Gastrocnemius medialis (tissue), 4 donors: ENCODE results near the gene RAB25. TPM values are rescaled to one million over a fixed set of nuclear protein-coding genes. Genes with fewer than 3 reads are reported as not detected.

Experiments
- ATAC-seq, 2 donors: fragments of 150-250 bp; one replicate each; pipeline ENCODE4 v1.9.1; 2016
- DNase-seq, 2 donors: peaks; one replicate each; pipeline ENCODE4 v3.0.0-alpha.2; 2019
- H3K27ac ChIP-seq, 4 donors: fragments of 200-600 bp; sonication (generic); 1 replicate in 1 of 4; 2 replicates in 3 of 4; pipeline ENCODE4 v1.5.1; 2016 to 2018; ENCODE audit warnings: mild to moderate bottlenecking in 2 of 4, moderate library complexity in 1 of 4
- H3K27me3 ChIP-seq, 3 donors: fragments of 200-600 bp; sonication (generic) in 2 of 3; 1 replicate in 1 of 3; 2 replicates in 2 of 3; pipeline versions ENCODE4 v1.5.1 to v1.6.0; 2016 to 2019; ENCODE audit warnings: mild to moderate bottlenecking in 1 of 3, moderate library complexity in 1 of 3
- H3K36me3 ChIP-seq, 2 donors: fragments of 200-600 bp; sonication (generic) in 1 of 2; one replicate each; pipeline ENCODE4 v1.5.1; 2017 to 2018
- H3K4me1 ChIP-seq, 2 donors: fragments of 200-600 bp; sonication (generic) in 1 of 2; one replicate each; pipeline ENCODE4 v1.5.1; 2016 to 2017; ENCODE audit warnings: mild to moderate bottlenecking in 2 of 2
- H3K4me3 ChIP-seq, 4 donors: fragments of 200-600 bp; sonication (generic) in 3 of 4; 1 replicate in 1 of 4; 2 replicates in 3 of 4; pipeline ENCODE4 v1.5.1; 2016 to 2019; ENCODE audit warnings: mild to moderate bottlenecking in 2 of 4
- H3K9me3 ChIP-seq, 3 donors: fragments of 200-600 bp; sonication (generic) in 2 of 3; 1 replicate in 1 of 3; 2 replicates in 2 of 3; pipeline ENCODE4 v1.5.1; 2016 to 2019
- POLR2A ChIP-seq, 2 donors: fragments of 450-650 bp; IDR thresholded peaks; one replicate each; pipeline ENCODE4 v1.6.1; 2017; ENCODE audit warnings: antibody characterized with exemption in 2 of 2, mild to moderate bottlenecking in 2 of 2, moderate library complexity in 2 of 2
- in situ Hi-C, 4 donors: fragments of 200-750 bp; cut with MboI; loops; one replicate each; pipeline versions ENCODE4 v1.15.0 to v1.8.0; 2017; ENCODE audit warnings: low sequenced_read_pairs in 4 of 4
- intact Hi-C: fragments of 100-400 bp; cut with DNase I; formaldehyde crosslinking; loops from one replicate; pipeline ENCODE4 v1.15.1; 2023; ENCODE audit warnings: low total_unique reads
- total RNA-seq, 4 donors: library from RNA; depleted of rRNA; stranded (reverse); fragments of >200 nt; gene quantifications; one replicate each; pipeline versions ENCODE4 v1.1.0 to v1.2.3, GENCODE V29; 2016
- TF ChIP-seq, protein P1 (sequence below), 5 experiments: fragments of 450-650 bp in 3 of 5; fragments of 200-600 bp in 2 of 5; sonication (generic) in 2 of 5; IDR thresholded peaks in 4 of 5; conservative IDR thresholded peaks in 1 of 5; 1 replicate in 4 of 5; 2 replicates in 1 of 5; pipeline ENCODE4 v1.5.1; 2016 to 2019; ENCODE audit warnings: antibody characterized with exemption in 5 of 5, mild to moderate bottlenecking in 3 of 5, moderate library complexity in 3 of 5

The RAB25 gene
- total RNA-seq, 4 donors from 2014 or later = 1.2 TPM; not detected in 3

DNA sequence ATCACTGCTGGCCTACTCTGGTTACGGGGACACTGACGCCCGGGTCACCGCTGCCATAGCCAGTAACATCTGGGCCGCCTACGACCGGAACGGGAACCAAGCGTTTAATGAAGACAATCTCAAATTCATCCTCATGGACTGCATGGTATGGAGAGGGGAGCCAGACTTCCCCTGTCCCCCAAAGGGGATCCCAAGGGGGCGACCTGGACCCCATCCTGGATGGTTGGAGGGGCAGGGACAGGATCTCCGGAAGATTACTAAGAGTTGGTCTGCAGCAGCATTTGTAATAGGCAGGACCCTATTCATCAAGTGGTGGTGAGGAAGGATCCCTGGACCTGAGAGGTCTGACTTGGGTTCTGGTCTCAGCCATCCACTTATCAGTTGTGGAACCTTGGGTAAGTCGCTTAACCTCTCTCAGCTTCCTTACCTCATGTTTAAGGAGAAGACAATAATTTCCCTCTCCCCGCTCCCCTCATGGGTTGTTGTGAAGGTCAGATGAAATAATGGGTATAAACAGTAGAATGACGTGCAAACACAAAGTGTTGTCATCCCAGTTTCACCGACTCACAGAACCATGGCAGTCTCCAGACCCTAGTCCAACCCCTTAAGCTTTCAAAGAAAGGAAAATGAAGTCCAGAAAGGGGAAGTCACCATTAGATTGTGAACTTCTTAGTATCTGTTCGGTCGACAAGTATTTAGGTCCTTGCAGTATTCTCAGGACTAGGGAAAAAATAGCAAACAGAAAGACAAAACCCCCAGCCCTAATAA lies 5.5 kb upstream of the RAB25 start:
- no peak for ATAC-seq
- Histone ChIP-seq H3K27me3 (no peaks in the 10 kb centered on the region), H3K9me3 (no peaks in the 10 kb centered on the region), H3K27ac (peak overlapping the region; percentile 92 to 99 (median 98)), H3K4me3 (peak overlapping the region; percentile 91 to 95 (median 92)), H3K36me3 (no peaks in the 10 kb centered on the region), H3K4me1 (peaks cover 17 to 26% of the 10 kb centered on the region in 2 donors)
- intact Hi-C loops = loop anchor here (1.0 to 10.0 kb wide), 3 partner anchors 121 to 669 kb away; partner anchors contain the start of genes CCT3, ISG20L2, KHDC4 and METTL25B
- no peak for DNase-seq
- in situ Hi-C loops = loop anchor here in 1 of 4 donors (25.0 kb wide), 1 partner anchor 682 kb away; the partner anchor contains the start of genes ISG20L2, METTL25B and MRPL24
- no peak for TF ChIP-seq POLR2A (IDR thresholded peaks at IDR 0.05)
- TF ChIP-seq, protein P1, sequence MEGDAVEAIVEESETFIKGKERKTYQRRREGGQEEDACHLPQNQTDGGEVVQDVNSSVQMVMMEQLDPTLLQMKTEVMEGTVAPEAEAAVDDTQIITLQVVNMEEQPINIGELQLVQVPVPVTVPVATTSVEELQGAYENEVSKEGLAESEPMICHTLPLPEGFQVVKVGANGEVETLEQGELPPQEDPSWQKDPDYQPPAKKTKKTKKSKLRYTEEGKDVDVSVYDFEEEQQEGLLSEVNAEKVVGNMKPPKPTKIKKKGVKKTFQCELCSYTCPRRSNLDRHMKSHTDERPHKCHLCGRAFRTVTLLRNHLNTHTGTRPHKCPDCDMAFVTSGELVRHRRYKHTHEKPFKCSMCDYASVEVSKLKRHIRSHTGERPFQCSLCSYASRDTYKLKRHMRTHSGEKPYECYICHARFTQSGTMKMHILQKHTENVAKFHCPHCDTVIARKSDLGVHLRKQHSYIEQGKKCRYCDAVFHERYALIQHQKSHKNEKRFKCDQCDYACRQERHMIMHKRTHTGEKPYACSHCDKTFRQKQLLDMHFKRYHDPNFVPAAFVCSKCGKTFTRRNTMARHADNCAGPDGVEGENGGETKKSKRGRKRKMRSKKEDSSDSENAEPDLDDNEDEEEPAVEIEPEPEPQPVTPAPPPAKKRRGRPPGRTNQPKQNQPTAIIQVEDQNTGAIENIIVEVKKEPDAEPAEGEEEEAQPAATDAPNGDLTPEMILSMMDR (IDR thresholded peaks at IDR 0.05 in 4 of 5, conservative IDR thresholded peaks at IDR 0.05 in 1 of 5) = no peak

- no peak overlapping the region for H3K4me3 ChIP-seq
- H3K27me3 ChIP-seq = no peaks in the 10 kb centered on the region
- no peak for TF ChIP-seq POLR2A (IDR thresholded peaks at IDR 0.05)
- TF ChIP-seq, protein P1 (IDR thresholded peaks at IDR 0.05 in 4 of 5, conservative IDR thresholded peaks at IDR 0.05 in 1 of 5) = no peak
- in situ Hi-C loops = loop anchor here in 1 of 4 donors (25.0 kb wide), 1 partner anchor 681 kb away; the partner anchor contains the start of genes ISG20L2, METTL25B and MRPL24
- no peaks in the 10 kb centered on the region for H3K36me3 ChIP-seq
- H3K9me3 ChIP-seq = no peaks in the 10 kb centered on the region
- no peak for ATAC-seq
- DNase-seq = no peak
- H3K4me1 ChIP-seq = peaks cover 17 to 18% of the 10 kb centered on the region in 2 donors
- intact Hi-C loops = loop anchor here (10.0 kb wide), 1 partner anchor 668 kb away; the partner anchor contains the start of genes ISG20L2 and METTL25B
- no peak overlapping the region for H3K27ac ChIP-seq
Observed at GRCh38 chr1:156056326-156056849, 4.6 kb upstream of the RAB25 start.

DNA sequence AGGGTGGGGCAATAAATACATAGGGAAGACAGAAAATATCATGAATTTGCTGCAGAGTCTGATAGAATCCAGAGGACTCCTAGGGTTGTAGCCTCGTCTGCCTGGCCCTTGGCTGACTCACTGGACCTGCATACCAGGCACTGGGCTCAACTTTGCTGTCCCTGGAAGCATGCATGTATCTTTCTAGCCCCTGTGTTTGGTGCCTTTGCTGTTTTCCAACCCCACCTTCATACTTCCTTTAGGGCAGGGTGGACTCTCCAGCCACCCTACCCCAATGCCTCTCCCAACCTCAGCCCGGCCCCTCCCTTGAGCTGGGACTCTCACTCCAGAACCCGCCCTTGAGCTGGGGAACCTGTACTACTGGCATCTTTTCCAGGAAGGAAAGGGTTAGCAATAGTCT lies 1.2 kb downstream of the RAB25 start:
- in situ Hi-C loops = loop anchor here in 1 of 4 donors (25.0 kb wide), 1 partner anchor 675 kb away; the partner anchor contains the start of genes ISG20L2, METTL25B and MRPL24

DNA sequence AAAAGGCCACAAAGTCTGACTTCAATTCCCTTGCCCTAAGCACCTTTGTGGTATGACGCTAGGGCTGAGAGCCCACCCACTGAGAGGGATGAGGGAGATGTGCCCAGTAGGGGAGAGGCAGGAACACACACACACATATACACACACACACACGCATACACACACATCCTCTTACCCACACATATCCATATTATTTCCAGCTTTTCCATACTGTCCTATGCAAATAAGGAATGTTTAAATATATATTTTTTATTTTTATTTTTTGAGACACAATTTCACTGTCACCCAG lies 3.0 kb downstream of the RAB25 start:
- Histone ChIP-seq H3K4me3 (no peak overlapping the region), H3K9me3 (no peaks in the 10 kb centered on the region), H3K27me3 (no peaks in the 10 kb centered on the region), H3K27ac (no peak overlapping the region), H3K4me1 (no peaks in the 10 kb centered on the region), H3K36me3 (no peaks in the 10 kb centered on the region)
- no peak for DNase-seq
- in situ Hi-C loops = loop anchor here in 1 of 4 donors (25.0 kb wide), 1 partner anchor 673 kb away; the partner anchor contains the start of genes ISG20L2, METTL25B and MRPL24
- ATAC-seq = no peak
- intact Hi-C loops = no loop called here
- no peak for TF ChIP-seq POLR2A (IDR thresholded peaks at IDR 0.05)
- TF ChIP-seq, protein P1 (IDR thresholded peaks at IDR 0.05 in 4 of 5, conservative IDR thresholded peaks at IDR 0.05 in 1 of 5) = no peak

More for the DNA sequence above, 1.2 kb downstream of the RAB25 start:
- TF ChIP-seq POLR2A (IDR thresholded peaks at IDR 0.05) = no peak
- TF ChIP-seq, protein P1 (IDR thresholded peaks at IDR 0.05 in 4 of 5, conservative IDR thresholded peaks at IDR 0.05 in 1 of 5) = no peak
- intact Hi-C loops = no loop called here
- no peaks in the 10 kb centered on the region for H3K27me3 ChIP-seq
- H3K27ac ChIP-seq = no peak overlapping the region
- H3K4me3 ChIP-seq = no peak overlapping the region
- no peaks in the 10 kb centered on the region for H3K36me3 ChIP-seq
- H3K9me3 ChIP-seq = no peaks in the 10 kb centered on the region
- no peaks in the 10 kb centered on the region for H3K4me1 ChIP-seq
- ATAC-seq (no peak), DNase-seq (no peak)
